ENCODE results near the gene MYO15B. TPM values are rescaled to one million over a fixed set of nuclear protein-coding genes. Genes with fewer than 3 reads are reported as not detected.

MYO15B gene
- total and polyA plus RNA-seq, 2 donors (not counting 1 experiment from before 2014, with no cell fraction given), result 452 to 1,019 TPM

DNA sequence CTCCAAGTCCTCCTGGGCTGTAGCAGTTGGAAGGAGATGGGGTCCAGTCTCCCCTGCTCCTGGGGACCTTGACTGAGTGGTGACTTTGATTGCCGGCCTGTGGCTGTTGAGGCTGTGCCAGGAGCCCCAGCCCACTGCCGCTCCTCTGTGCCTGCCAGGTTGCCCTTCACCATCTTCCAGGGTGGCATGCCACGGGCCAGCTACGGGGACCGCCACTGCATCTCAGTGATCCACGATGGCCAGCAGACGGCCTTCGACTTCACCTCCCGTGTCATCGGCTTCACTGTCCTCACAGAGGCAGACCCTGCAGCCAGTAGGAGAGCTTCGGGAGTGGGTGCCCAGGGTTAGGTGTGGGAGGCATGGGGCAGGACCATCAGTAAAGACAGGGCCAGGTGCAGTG lies 23.4 kb upstream of the MYO15B start:
- H3K4me1 Mint-ChIP-seq, result peaks cover 15% of the 10 kb centered on the region
- no peaks in the 10 kb centered on the region for H3K27me3 Mint-ChIP-seq
- intact Hi-C loops (cut with micrococcal nuclease), result no loop called here
- H3K4me3 Mint-ChIP-seq, result no peak overlapping the region
- Histone ChIP-seq H3K4me2 (replicated peaks; ENCODE audit: low read depth, low read length, poor library complexity, severe bottlenecking) (no peak overlapping the region), H3K4me1 (ENCODE audit: control insufficient read depth in 2 of 2, insufficient read depth in 2 of 2, low read length in 2 of 2) (peaks cover 10 to 14% of the 10 kb centered on the region in 2 donors), H3K79me2 (ENCODE audit: control insufficient read depth, insufficient read depth, low read length) (no peaks in the 10 kb centered on the region), H2AFZ (ENCODE audit: insufficient read depth, low read depth, low read length, poor library complexity, severe bottlenecking) (no peak overlapping the region), H3K36me3 (replicated peaks in 1 of 2; ENCODE audit: control extremely low read depth in 1 of 2, control insufficient read depth in 1 of 2, extremely low read depth in 1 of 2, insufficient read depth in 2 of 2, low read length in 1 of 2) (peaks cover 0 to 9% of the 10 kb centered on the region in 2 experiments), H3K4me3 (ENCODE audit: control extremely low read depth in 1 of 5, extremely low read depth in 1 of 5, insufficient read depth in 1 of 5, low read depth in 2 of 5, low read length in 4 of 5) (no peak overlapping the region), H3K9me3 (ENCODE audit: control extremely low read depth in 1 of 3, control insufficient read depth in 2 of 3, insufficient read depth in 1 of 3, low read length in 2 of 3) (no peaks in the 10 kb centered on the region), H3K9ac (ENCODE audit: low read length) (no peak overlapping the region), H3K27ac (ENCODE audit: low read length in 2 of 2) (no peak overlapping the region), H4K20me1 (ENCODE audit: control insufficient read depth, insufficient read depth, low read length, poor library complexity, severe bottlenecking) (no peaks in the 10 kb centered on the region), H3K27me3 (replicated peaks in 1 of 4; ENCODE audit: control extremely low read depth in 1 of 4, control insufficient read depth in 3 of 4, insufficient read depth in 4 of 4, low read length in 3 of 4) (no peaks in the 10 kb centered on the region)
- 97% methylated on average over 11 of the region's 11 CpGs for WGBS (ENCODE audit: insufficient coverage)
- DNase-seq, result no peak
- ChIA-PET CTCF (no interaction called here), POLR2A (interaction anchor here (0.5 kb wide), 1 partner anchor 44 kb away, joined by 4 read pairs; no protein-coding TSS in a partner anchor)
- H3K27ac Mint-ChIP-seq, result no peak overlapping the region
- no peaks in the 10 kb centered on the region for H3K9me3 Mint-ChIP-seq (ENCODE audit: insufficient read depth)
- no peak for ATAC-seq (ENCODE audit: low read depth)
- TF ChIP-seq, protein P1, sequence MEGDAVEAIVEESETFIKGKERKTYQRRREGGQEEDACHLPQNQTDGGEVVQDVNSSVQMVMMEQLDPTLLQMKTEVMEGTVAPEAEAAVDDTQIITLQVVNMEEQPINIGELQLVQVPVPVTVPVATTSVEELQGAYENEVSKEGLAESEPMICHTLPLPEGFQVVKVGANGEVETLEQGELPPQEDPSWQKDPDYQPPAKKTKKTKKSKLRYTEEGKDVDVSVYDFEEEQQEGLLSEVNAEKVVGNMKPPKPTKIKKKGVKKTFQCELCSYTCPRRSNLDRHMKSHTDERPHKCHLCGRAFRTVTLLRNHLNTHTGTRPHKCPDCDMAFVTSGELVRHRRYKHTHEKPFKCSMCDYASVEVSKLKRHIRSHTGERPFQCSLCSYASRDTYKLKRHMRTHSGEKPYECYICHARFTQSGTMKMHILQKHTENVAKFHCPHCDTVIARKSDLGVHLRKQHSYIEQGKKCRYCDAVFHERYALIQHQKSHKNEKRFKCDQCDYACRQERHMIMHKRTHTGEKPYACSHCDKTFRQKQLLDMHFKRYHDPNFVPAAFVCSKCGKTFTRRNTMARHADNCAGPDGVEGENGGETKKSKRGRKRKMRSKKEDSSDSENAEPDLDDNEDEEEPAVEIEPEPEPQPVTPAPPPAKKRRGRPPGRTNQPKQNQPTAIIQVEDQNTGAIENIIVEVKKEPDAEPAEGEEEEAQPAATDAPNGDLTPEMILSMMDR (IDR thresholded peaks at IDR 0.05), result no peak
- TF ChIP-seq EZH2 (IDR thresholded peaks at IDR 0.05; ENCODE audit: borderline replicate concordance, insufficient read depth, low read depth, low read length, poor library complexity, severe bottlenecking), result no peak

DNA sequence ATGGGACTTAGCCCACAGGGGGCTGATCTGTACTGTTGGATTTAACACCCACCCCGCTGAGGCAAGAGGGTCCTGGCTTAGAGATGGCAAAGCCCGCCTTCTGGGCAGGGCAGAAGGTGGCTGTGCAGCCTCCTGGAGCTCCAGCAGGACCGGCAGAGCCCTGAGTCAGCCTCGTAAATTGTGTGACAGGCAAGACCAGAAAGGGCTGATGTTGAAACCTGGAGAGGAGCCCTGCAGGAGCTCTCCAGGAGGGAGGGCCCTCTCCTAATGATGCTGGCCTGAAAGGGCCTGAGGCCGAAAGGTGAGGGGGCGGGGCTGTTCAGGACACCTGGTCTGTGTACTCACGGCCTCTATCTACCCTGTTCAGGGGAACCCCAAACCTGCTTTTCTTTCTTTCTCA lies 22.5 kb upstream of the MYO15B start:
- CTCF ChIA-PET, result interaction anchor here (0.7 kb wide), 1 partner anchor 219 kb away, joined by 4 read pairs; no protein-coding TSS in a partner anchor

More for the DNA sequence above, 22.5 kb upstream of the MYO15B start:
- POLR2A ChIA-PET, result no interaction called here
- intact Hi-C loops (cut with micrococcal nuclease), result no loop called here
- Histone ChIP-seq H3K4me2 (replicated peaks; ENCODE audit: low read depth, low read length, poor library complexity, severe bottlenecking) (no peak overlapping the region), H3K9me3 (ENCODE audit: control extremely low read depth in 1 of 3, control insufficient read depth in 2 of 3, insufficient read depth in 1 of 3, low read length in 2 of 3) (no peaks in the 10 kb centered on the region), H3K4me3 (ENCODE audit: control extremely low read depth in 1 of 5, extremely low read depth in 1 of 5, insufficient read depth in 1 of 5, low read depth in 2 of 5, low read length in 4 of 5) (no peak overlapping the region), H3K4me1 (ENCODE audit: control insufficient read depth in 2 of 2, insufficient read depth in 2 of 2, low read length in 2 of 2) (peaks cover 10 to 14% of the 10 kb centered on the region in 2 donors), H2AFZ (ENCODE audit: insufficient read depth, low read depth, low read length, poor library complexity, severe bottlenecking) (no peak overlapping the region), H3K9ac (ENCODE audit: low read length) (no peak overlapping the region), H3K79me2 (ENCODE audit: control insufficient read depth, insufficient read depth, low read length) (no peaks in the 10 kb centered on the region), H4K20me1 (ENCODE audit: control insufficient read depth, insufficient read depth, low read length, poor library complexity, severe bottlenecking) (no peaks in the 10 kb centered on the region), H3K36me3 (replicated peaks in 1 of 2; ENCODE audit: control extremely low read depth in 1 of 2, control insufficient read depth in 1 of 2, extremely low read depth in 1 of 2, insufficient read depth in 2 of 2, low read length in 1 of 2) (peaks cover 0 to 9% of the 10 kb centered on the region in 2 experiments), H3K27me3 (replicated peaks in 1 of 4; ENCODE audit: control extremely low read depth in 1 of 4, control insufficient read depth in 3 of 4, insufficient read depth in 4 of 4, low read length in 3 of 4) (no peaks in the 10 kb centered on the region), H3K27ac (ENCODE audit: low read length in 2 of 2) (no peak overlapping the region)
- H3K4me1 Mint-ChIP-seq, result peaks cover 15% of the 10 kb centered on the region
- no peaks in the 10 kb centered on the region for H3K9me3 Mint-ChIP-seq (ENCODE audit: insufficient read depth)
- ATAC-seq (ENCODE audit: low read depth) (no peak), DNase-seq (no peak)
- no peak for TF ChIP-seq EZH2 (IDR thresholded peaks at IDR 0.05; ENCODE audit: borderline replicate concordance, insufficient read depth, low read depth, low read length, poor library complexity, severe bottlenecking)
- TF ChIP-seq, protein P1 (IDR thresholded peaks at IDR 0.05), result no peak
- H3K27ac Mint-ChIP-seq, result no peak overlapping the region
- WGBS (ENCODE audit: insufficient coverage), result 94% methylated on average over 6 of the region's 7 CpGs
- H3K27me3 Mint-ChIP-seq, result no peaks in the 10 kb centered on the region
- H3K4me3 Mint-ChIP-seq, result no peak overlapping the region
